Measurements from ENCODE around the gene APOBEC3G.

GRCh38 chr22:39110631-39111561 lies 33.8 kb downstream of the APOBEC3G start:
- TF ChIP-seq POLR2A (IDR thresholded peaks at IDR 0.05; ENCODE audit: low read length), result no peak
- TF ChIP-seq GATA1 (IDR thresholded peaks at IDR 0.05; ENCODE audit: low read depth, low read length), result no peak

Data from erythroblast (primary cell).